Activated T-cell treated with anti-CD3 and anti-CD28 coated beads, Interleukin-2, amount 50 U/mL, for 48 hours (primary cell): Measurements from ENCODE around the gene PGC.

Experiments
- DNase-seq, 2 experiments: peaks; one replicate each; pipeline ENCODE4 v3.0.0-alpha.2; 2020

The PGC gene

GRCh38 chr6:41728954-41729353, 18.2 kb downstream of the PGC start:
- no peak for DNase-seq

GRCh38 chr6:41728073-41728936, 18.9 kb downstream of the PGC start:
- no peak for DNase-seq

GRCh38 chr6:41727705-41728072, 19.5 kb downstream of the PGC start:
- DNase-seq: no peak

DNA sequence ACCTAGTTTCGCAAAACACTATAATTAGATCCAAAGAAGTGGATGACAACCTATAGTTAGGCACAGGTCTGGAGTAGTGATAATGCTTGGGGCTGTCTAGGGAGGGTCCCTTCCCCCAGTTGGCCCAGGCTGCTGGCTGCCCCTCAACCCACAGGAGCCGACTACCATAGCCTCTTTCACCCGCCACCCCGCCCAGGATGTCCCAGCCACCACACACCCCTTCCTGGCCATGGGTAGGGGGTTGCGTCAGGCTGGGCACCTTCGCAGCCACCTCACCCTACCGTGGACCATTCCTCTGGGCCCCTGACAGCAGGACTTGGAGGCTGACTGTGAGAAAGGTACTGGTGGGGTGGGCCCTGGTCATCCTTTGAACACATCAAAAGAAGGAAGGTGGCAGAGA, 20.3 kb downstream of the PGC start:
- DNase-seq: no peak

DNA sequence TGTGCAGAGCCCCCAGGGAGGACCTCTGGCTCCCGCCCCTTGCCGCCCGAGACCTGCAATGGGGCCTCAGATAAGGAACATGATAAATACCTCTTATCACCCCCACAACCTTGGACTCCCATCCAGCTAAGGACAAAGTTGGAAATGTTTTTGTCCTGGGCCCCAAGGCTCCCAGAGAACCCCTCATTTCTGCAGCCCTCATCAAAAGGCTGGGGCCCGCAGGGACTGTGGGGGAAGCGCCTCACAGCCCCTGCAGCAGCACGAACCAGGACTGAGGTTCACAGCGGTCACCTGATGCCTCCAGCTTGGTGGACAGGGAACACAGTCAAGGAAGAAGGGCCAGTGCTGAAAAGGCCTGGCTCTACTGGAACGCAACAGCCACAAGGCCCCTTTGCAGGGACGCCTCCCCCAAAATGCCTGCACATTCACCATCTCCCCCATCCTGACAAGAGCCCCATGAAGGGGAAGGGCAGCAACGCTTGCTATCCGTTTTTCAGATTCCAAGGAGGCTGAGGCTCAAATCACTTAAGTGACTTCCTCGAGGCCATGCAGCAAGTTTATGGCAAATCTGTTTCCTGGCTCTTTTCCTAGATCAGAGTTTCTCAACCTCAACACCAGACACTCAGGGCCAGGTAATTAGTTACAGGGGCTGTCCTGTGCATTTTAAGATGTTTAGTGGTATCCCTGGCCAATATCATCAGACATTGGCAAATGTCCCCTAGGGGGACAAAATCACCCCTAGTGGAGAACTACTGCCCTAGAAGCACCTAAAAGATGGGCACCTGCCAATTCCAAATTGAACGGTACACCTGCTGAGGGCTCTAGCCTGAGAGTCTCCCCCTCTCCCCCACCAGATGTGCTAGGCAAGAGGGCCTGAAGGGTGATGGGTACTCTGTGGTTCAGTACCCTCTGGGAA, 22.4 kb downstream of the PGC start:
- no peak for DNase-seq

GRCh38 chr6:41724228-41724580, 23.0 kb downstream of the PGC start:
- DNase-seq: no peak

- no peak for DNase-seq
Measured at GRCh38 chr6:41723530-41724227, 23.5 kb downstream of the PGC start.

DNA sequence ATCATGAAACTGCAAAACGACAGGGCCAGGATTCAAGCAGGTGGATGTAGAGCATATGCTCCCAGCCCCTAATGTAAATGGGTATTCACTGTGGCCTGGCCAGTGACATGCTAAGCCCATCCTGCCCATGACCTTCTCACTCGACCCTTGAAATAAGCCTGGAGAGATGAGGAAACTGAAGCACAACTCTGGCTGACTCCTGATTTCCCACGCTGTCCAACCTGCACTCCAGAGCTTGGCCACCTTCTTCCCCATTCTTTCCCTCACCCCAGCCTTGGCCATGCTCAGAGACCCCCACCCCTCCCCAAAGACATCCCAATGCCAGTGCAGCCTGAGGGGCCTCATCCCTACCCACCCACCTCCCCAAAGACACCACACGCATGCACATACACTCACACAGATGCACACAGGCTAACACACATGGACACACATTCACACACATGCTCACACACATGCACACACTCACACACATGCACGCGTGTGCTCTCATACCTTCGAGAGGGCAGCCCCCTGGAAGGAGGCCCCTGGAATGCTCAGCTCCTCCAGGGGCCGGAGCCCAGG, 24.1 kb downstream of the PGC start:
- DNase-seq: no peak

DNA sequence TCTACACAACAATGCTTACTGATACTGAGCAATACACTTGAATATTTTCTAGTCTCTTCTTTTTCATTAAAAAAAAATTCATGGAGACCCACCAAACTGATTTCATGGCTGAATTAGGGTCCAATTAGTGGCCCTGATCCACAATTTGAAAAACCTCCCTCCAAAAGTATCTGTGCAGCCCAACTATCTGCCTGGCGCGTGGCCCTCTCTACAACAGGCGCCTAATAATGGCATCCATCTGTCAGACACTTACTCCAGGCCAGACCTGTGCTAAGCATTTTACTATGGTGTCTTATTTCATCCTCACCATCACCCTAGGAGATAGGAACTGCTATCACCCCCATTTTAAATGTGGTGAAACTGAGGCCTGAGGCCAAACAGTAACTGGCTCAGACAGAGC, 25.8 kb downstream of the PGC start:
- DNase-seq: no peak

- no peak for DNase-seq
Measured at GRCh38 chr6:41720783-41721182, 26.4 kb downstream of the PGC start.

DNA sequence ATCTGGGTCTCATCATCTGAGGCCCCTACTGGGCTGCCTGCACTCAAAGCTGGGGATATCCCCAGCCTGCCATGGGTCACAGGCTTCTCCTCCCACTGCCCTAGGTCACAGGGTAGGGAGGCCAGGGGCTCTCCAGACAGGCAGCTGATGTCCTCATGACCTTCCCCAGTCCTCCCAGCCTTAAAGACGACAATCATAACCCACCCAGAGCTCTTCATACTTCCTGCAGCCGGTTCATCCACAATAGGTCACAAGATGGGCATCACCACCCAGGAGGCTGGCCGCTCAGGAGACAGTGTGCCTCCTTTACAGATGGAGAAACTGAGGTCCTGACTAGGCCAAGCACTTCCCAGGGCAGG, 27.0 kb downstream of the PGC start:
- DNase-seq: no peak

DNA sequence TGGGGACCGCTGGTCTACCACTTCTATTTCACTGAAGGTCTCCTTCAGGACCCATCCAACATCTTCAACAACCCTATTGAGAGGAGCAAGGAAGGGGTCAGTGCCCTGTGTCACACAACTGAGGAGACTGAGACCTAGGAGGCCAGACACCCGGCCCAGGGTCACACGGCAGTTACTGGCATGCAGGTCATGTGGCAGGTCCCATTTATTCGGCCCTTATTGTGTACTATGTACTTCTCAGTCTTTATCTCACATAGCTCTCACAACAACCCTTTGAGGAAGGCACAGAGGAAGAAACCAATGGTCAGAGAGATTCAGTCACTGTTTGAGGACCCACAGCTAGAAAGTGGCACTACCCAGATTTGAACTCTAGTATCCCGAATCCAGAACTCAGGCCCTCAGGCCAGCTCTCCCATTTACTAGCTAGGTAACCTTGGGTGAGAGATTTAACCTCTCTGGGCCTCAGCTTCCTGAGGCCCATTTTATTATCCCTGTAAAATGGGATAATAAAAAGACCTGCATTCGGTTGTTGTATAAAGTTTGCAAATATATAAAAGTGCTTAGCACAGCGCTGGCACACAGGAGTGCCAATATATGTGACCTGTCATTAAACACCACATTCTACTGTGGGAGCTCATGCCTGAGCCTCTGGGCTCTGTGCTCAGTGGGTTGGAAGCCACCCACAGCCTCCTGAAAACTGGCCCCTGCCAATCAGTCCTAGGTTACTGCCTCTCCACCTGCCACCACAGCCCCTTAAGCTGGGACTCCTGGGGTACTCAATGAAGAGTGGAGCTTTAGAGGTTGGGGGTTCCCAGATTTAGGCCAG, 27.5 kb downstream of the PGC start:
- no peak for DNase-seq

- DNase-seq: no peak
Measured at GRCh38 chr6:41718828-41719227, 28.4 kb downstream of the PGC start.

GRCh38 chr6:41717392-41717736, 29.8 kb downstream of the PGC start:
- no peak for DNase-seq

DNA sequence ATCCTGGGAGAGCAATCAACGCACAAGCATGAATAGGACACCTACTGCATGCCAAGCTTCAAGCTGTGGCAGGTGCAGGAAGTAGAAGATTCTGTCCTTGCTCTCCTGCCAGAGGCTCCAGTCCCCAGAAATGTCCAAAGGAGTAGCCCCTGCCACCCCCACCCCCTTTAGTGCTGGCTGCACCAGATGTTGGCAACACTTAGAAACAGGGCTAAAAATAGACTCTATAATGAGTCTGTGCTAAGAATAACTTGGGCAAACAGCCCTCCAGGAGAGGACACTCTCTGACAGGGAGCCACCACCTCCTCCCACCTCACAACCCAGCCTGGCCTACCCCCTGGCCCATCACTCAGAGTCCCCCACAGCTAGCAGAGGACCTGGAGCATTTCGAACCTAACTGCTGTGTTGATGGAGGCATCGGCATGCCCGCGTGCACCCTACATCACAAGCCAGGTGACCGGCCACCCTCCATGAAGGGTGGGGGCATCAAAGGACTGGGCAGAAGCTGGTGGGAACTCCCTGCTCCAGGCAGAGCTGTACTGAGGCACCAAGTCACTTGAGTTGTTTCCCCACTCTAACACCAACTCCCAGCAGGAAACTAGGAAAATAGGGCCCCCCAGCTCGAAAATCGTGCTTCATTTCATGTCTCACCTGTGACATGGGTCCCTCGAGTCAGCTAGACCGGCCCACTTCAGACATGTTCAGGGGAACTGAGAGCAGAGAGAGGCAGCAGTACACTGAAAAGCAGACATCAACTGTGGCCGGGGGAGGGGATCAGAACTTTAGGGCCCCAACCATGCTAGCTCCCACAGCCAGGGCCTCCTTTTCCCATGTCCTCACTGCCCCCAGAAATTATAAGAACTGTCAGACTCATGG, 30.4 kb downstream of the PGC start:
- no peak for DNase-seq

DNA sequence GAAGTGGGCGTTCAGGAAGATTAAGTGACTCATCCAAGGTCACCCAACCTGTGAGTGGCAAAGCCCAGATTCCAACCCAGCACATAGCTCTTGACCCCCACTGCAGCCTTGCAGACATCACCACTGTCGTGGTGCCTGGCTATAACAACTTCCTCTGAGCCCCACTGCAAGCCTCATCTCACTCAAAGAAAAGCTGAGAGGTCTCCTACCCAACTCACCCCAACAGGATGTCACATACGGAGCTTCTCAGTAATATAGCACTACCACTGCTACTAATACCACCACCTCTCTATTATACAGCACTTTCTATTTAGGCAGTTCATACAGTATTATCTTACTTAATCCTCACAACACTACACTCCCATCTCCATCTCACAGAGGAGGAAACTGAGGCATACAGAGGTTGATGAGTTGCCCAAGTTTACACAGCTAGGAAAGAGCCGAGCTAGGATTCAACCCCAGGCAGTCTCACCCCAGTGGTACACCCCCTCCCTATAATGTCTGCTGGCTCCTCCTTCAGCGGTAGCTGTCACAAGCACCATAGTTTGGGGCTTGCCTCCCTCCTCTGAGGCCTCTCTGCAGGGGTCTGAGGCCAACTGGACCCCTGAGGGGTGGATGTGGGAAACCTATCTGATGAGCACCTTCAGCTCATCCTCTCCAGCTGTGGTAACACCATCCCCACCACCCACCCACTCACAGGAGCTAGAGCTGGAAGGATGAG, 31.2 kb downstream of the PGC start:
- DNase-seq: no peak

DNA sequence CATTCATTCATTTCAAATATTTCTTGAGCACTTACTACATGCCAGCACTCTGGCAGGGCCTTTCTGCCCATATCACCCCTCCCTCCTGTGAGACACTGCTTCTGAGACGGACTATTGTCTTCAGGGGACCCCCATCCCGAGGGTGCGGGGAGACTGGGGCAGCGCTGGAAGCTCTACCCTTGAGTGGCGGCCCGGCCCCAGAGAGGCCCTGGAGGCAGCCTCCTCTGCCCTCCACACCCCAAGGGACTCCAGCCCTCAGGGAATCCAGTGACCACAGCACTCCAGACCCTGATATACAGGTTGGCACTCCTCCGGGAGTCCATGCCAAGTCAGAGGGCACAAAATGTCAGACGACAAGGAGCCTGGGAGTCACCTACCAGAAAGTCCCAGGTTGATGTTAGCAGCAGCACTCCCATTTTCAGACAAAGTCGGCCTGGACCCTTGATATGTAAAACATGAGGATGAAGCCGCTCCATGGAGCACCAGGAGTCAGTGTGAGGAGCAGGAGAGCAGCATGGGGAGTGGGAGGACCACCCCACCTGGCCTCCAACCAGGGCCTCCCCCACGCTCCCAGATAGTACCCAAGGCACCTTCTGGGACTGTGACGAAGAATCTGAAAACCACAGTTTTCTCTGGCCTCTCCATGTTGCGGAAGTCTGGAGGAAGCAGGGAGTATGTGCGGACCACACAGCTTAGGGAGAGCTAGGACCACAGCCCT, 32.5 kb downstream of the PGC start:
- no peak for DNase-seq

DNA sequence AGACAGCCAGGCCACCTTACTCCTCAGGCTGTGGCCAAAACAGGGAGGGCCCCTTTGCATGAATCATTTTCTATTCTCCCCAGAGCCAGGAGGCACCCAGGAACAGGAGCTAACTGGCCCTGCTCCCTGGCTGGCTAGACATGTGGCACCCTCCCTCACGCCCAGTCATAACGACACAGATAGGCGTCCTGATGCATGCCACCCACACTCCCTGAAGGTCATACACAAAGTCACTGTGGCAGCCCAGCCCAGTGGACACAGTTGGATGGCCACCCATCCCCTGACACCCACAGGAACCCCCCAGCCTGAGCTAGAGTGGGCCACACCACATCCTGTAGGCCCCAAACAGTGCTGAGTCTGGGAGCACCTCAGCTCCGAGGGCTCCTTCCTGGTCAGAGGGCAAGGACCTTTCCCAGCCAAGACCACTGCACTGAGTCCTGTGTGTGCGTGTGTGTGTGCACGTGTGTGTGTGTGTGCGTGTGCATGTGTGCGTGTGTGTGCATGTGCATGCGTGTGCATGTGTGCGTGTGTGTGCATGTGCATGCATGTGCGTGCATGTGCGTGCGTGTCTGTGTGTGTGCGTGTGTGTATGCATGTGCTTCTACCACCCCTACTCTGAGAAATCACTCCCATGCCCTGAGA, 33.4 kb downstream of the PGC start:
- peak; percentile 37 to 51 for DNase-seq

DNA sequence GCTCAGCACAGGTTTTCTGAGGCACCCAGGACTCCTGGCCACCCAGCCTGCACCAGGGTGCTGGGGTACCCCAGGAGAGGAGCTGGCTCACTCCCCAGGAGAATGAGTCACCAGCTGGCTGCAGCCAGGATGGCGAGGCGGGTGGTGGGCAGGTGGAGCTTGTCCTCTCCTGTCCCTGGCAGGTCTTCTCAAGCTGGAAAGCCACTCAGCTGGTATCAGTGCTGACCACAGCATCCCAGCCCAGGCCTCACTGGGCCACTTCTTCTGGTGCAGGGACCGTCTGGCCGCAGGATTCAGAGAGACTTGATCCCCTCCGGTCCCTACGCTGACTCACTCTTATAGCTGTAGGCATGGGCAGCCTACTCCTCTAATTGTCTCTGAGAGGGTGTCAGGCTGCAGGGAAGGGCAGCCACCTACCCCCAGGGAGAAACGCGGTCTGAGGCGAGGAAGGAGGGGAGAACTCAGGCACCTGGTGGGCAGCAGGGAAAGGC, 34.0 kb downstream of the PGC start:
- DNase-seq: no peak
